Caki2 (cell line): ENCODE measurements around the gene C19orf33. TPM values are rescaled to one million over a fixed set of nuclear protein-coding genes. Genes with fewer than 3 reads are reported as not detected.

Experiments
- DNase-seq: peaks from one replicate; pipeline ENCODE4 v3.0.0-alpha.2; 2015; ENCODE audit warnings: low read depth
- in situ Hi-C: cut with HindIII; loops from 2 replicates; pipeline ENCODE4 v1.10.0; 2016; ENCODE audit warnings: low sequenced_read_pairs, low pct_unique_long_range_greater_than_20kb, mixed read lengths
- total RNA-seq: library from RNA; depleted of rRNA; stranded (reverse); fragments of >200 nt; shearing (Covaris generic); gene quantifications from 2 replicates; pipeline ENCODE4 v1.2.3, GENCODE V29; 2014; ENCODE audit warnings: low replicate concordance

C19orf33 gene
- total RNA-seq, 1 experiment from 2014 or later, result 184 TPM

- in situ Hi-C loops, result no loop called here
- DNase-seq, result no peak
Observed at GRCh38 chr19:38304352-38304865, 358 bp downstream of the C19orf33 start.

GRCh38 chr19:38304866-38305429, 897 bp downstream of the C19orf33 start:
- in situ Hi-C loops, result no loop called here
- DNase-seq, result peak; percentile 99

GRCh38 chr19:38306236-38306635, 2.2 kb downstream of the C19orf33 start:
- in situ Hi-C loops, result no loop called here
- no peak for DNase-seq

- DNase-seq, result no peak
- in situ Hi-C loops, result no loop called here
Observed at GRCh38 chr19:38307076-38307475, 3.0 kb downstream of the C19orf33 start.

- in situ Hi-C loops, result no loop called here
- DNase-seq, result no peak
Observed at GRCh38 chr19:38307597-38307996, 3.5 kb downstream of the C19orf33 start.

- in situ Hi-C loops, result no loop called here
Observed at GRCh38 chr19:38308006-38308766, 4.1 kb downstream of the C19orf33 start.

GRCh38 chr19:38308926-38309614, 5.0 kb downstream of the C19orf33 start:
- no peak for DNase-seq
- in situ Hi-C loops, result no loop called here

More at GRCh38 chr19:38308006-38308766, 4.1 kb downstream of the C19orf33 start:
- no peak for DNase-seq

GRCh38 chr19:38309615-38310278, 5.7 kb downstream of the C19orf33 start:
- in situ Hi-C loops, result no loop called here
- no peak for DNase-seq

- DNase-seq, result no peak
- in situ Hi-C loops, result no loop called here
Observed at GRCh38 chr19:38310279-38310670, 6.2 kb downstream of the C19orf33 start.

GRCh38 chr19:38310986-38311385, 6.9 kb downstream of the C19orf33 start:
- in situ Hi-C loops, result no loop called here
- DNase-seq, result no peak

- in situ Hi-C loops, result loop anchor here (5.0 kb wide), 1 partner anchor 49 kb away; no protein-coding TSS in a partner anchor
Observed at GRCh38 chr19:38315657-38316476, 11.8 kb downstream of the C19orf33 start, which contains the start of gene YIF1B. Gene YIF1B (minus strand): TSS chr19:38315947. CDS start chr19:38315917, 30 bp downstream.

GRCh38 chr19:38316477-38317067, 12.5 kb downstream of the C19orf33 start:
- no peak for DNase-seq
- in situ Hi-C loops, result loop anchor here (5.0 kb wide), 1 partner anchor 49 kb away; no protein-coding TSS in a partner anchor

More at GRCh38 chr19:38315657-38316476, 11.8 kb downstream of the C19orf33 start, which contains the start of gene YIF1B:
- DNase-seq, result peak; percentile 97

- no peak for DNase-seq
- in situ Hi-C loops, result loop anchor here (5.0 kb wide), 1 partner anchor 50 kb away; no protein-coding TSS in a partner anchor
Observed at GRCh38 chr19:38317104-38317612, 13.1 kb downstream of the C19orf33 start.

- no peak for DNase-seq
- in situ Hi-C loops, result loop anchor here (5.0 kb wide), 1 partner anchor 51 kb away; no protein-coding TSS in a partner anchor
Observed at GRCh38 chr19:38318660-38319059, 14.6 kb downstream of the C19orf33 start.

- DNase-seq, result no peak
- in situ Hi-C loops, result loop anchor here (5.0 kb wide), 1 partner anchor 52 kb away; no protein-coding TSS in a partner anchor
Observed at GRCh38 chr19:38319421-38320258, 15.6 kb downstream of the C19orf33 start, which contains the start of gene KCNK6. Gene KCNK6 (plus strand): TSS chr19:38319845. CDS start chr19:38319951, 106 bp downstream.

GRCh38 chr19:38320969-38321339, 16.9 kb downstream of the C19orf33 start:
- DNase-seq, result no peak
- in situ Hi-C loops, result no loop called here
